ENCODE results near the gene ST6GAL1.

Gene ST6GAL1

DNA sequence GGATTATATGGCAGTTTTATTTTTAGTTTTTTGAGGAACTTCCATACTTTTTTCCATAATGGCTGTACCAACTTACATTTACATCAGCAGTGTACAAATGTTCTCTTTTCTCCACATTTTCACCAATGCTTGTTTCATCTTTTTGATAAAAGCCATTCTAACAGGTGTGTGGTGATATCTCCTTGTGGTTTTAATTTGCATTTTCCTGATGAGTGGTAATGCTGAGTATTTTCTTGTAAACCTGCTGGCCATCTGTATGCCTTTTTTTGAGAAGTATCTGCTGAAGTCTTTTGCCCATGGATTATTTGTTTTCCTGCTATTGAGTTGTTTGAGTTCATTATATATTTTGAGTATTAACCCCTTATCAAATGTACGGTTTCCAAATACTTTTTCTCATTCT, 158.4 kb downstream of the ST6GAL1 start:
- no peaks in the 10 kb centered on the region for H3K27me3 Mint-ChIP-seq (ENCODE audit: low read depth)
- no peak overlapping the region for H3K4me3 Mint-ChIP-seq
- H3K27ac Mint-ChIP-seq, result no peak overlapping the region
- peaks cover 50% of the 10 kb centered on the region for H3K9me3 Mint-ChIP-seq
- peaks cover 10% of the 10 kb centered on the region for H3K4me1 Mint-ChIP-seq
- peaks cover 8% of the 10 kb centered on the region for H3K36me3 Mint-ChIP-seq (ENCODE audit: low read depth)
- TF ChIP-seq, protein P1, sequence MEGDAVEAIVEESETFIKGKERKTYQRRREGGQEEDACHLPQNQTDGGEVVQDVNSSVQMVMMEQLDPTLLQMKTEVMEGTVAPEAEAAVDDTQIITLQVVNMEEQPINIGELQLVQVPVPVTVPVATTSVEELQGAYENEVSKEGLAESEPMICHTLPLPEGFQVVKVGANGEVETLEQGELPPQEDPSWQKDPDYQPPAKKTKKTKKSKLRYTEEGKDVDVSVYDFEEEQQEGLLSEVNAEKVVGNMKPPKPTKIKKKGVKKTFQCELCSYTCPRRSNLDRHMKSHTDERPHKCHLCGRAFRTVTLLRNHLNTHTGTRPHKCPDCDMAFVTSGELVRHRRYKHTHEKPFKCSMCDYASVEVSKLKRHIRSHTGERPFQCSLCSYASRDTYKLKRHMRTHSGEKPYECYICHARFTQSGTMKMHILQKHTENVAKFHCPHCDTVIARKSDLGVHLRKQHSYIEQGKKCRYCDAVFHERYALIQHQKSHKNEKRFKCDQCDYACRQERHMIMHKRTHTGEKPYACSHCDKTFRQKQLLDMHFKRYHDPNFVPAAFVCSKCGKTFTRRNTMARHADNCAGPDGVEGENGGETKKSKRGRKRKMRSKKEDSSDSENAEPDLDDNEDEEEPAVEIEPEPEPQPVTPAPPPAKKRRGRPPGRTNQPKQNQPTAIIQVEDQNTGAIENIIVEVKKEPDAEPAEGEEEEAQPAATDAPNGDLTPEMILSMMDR (IDR thresholded peaks at IDR 0.05; ENCODE audit: unreplicated experiment in 3 of 3), result no peak

DNA sequence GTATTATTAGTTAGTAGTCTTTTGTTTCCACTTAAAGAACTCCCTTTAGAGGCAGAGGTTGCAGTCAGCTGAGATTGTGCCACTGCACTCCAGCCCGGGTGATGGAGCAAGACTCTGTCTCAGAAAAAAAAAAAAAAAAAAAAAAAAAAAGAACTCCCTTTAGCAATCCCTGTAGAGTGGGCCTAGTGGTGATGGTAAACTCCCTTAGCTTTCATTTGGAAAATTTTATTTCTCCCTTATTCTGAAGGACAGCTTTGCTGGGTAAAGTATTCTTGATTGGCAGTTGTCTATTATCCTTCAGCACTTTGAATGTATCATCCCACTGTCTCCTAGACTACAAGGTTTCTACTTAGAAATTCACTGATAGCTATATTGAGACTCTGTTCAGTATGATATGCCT, 163.0 kb downstream of the ST6GAL1 start:
- no peak overlapping the region for H3K4me3 Mint-ChIP-seq
- peaks cover 65% of the 10 kb centered on the region for H3K9me3 Mint-ChIP-seq
- H3K27ac Mint-ChIP-seq, result no peak overlapping the region
- TF ChIP-seq, protein P1 (IDR thresholded peaks at IDR 0.05; ENCODE audit: unreplicated experiment in 3 of 3), result no peak
- H3K4me1 Mint-ChIP-seq, result peaks cover 1% of the 10 kb centered on the region
- no peaks in the 10 kb centered on the region for H3K27me3 Mint-ChIP-seq (ENCODE audit: low read depth)
- peaks cover 9% of the 10 kb centered on the region for H3K36me3 Mint-ChIP-seq (ENCODE audit: low read depth)

DNA sequence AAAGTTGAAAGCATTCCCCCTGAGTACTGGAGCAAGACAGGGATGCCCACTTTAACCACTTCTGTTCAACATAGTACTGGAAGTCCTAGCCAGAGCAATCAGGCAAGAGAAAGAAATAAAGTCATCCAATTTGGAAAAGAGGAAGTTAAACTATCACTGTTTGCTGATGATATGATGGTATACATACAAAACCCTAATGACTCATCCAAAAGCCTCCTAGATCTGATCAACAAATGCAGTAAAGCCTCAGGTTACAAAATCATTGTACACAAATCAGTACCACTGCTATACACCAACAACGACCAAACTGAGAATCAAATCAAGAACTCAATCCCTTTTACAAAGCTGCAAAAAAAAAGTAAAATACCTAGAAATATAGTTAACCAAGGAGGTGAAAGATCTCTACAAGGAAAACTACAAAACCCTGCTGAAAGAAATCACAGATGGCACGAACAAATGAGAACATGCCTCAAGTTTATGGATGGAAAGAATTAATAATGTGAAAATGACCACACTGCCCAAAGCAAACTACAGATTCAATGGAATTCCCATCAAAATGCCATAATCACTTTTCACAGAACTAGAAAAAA, 168.7 kb downstream of the ST6GAL1 start:
- no peak overlapping the region for H3K4me3 Mint-ChIP-seq
- TF ChIP-seq, protein P1 (IDR thresholded peaks at IDR 0.05; ENCODE audit: unreplicated experiment in 3 of 3), result no peak
- peaks cover 47% of the 10 kb centered on the region for H3K9me3 Mint-ChIP-seq
- peaks cover 12% of the 10 kb centered on the region for H3K4me1 Mint-ChIP-seq
- H3K27ac Mint-ChIP-seq, result no peak overlapping the region
- peaks cover 14% of the 10 kb centered on the region for H3K36me3 Mint-ChIP-seq (ENCODE audit: low read depth)
- H3K27me3 Mint-ChIP-seq (ENCODE audit: low read depth), result no peaks in the 10 kb centered on the region

DNA sequence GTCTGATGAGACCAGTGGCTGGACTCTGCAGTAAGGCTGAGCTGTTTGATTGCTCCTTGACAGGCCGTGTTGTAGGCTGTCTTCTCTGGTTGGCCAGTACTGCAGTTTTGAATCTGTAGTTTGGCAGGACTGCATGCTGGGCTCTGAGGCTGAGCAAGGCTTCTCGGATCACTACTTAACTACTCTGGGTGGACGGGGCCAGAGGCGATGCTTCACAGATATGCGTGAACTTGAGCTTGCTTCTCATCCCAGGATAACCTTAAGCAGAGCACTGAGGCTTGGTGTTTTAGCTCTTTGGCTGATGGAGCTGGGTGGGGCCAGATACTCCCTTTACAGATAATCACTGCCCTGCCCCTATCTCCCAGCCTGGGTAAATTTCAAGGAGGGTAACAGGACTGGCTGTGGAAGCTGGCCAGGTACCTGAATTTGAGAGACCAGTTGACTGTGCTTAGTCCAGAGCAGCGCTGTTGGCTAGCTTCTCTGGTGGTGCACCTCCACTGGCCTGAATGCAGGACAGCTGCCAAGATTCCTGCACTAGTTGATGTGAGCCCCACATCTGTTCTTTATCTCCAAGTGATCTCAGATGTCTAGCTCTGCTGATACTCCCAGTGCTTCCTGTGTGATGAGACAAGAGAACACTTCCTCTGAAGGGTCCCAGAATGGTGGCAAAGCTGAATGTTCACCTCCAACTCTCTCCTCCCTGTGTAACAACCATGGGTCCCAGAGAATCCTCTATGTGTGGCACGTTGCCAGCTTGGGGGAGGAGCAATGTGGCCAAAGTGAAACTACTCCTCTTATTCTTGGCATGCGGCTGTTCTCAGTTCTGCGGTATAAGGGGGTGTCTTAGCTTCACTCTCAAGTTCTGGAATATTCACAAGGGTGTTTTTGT, 171.1 kb downstream of the ST6GAL1 start:
- Mint-ChIP-seq H3K4me3 (peak overlapping the region; percentile 46 to 70 (median 70)), H3K36me3 (ENCODE audit: low read depth) (peaks cover 11% of the 10 kb centered on the region), H3K4me1 (peaks cover 12% of the 10 kb centered on the region), H3K9me3 (peaks cover 32% of the 10 kb centered on the region), H3K27me3 (ENCODE audit: low read depth) (no peaks in the 10 kb centered on the region), H3K27ac (peak overlapping the region; percentile 89 to 98 (median 96))
- TF ChIP-seq, protein P1 (IDR thresholded peaks at IDR 0.05; ENCODE audit: unreplicated experiment in 3 of 3), result no peak

DNA sequence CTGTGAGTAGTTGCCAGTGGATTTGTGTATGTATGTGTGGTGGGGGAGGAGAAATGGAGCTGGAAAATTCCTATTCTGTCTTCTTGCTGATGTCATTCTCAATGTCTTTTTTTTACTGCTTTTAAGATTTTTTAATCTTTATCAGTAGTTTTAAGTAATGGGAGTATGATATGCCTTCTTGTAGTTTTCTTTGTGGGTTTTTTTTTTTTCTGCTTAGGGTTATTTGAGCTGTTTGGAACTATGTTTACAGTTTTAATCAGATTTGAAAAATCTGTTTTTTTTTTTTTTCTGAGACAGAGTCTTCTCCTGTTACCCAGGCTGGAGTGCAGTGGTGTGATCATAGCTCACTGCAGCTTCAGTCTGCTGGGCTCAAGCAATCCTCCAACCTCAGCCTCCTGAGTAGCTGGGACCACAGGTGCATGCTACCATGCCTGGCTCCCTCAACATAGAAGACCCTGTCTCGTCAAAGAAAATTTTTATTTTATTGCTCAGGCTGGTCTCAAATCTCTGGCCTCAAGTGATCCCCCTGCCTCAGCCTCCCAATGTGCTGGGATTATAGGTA, 171.8 kb downstream of the ST6GAL1 start:
- TF ChIP-seq, protein P1 (IDR thresholded peaks at IDR 0.05; ENCODE audit: unreplicated experiment in 3 of 3), result no peak
- peaks cover 10% of the 10 kb centered on the region for H3K36me3 Mint-ChIP-seq (ENCODE audit: low read depth)
- H3K9me3 Mint-ChIP-seq, result peaks cover 26% of the 10 kb centered on the region
- H3K27ac Mint-ChIP-seq, result peak overlapping the region; percentile 89 to 98 (median 96)
- H3K27me3 Mint-ChIP-seq (ENCODE audit: low read depth), result no peaks in the 10 kb centered on the region
- peak overlapping the region; percentile 46 to 70 (median 70) for H3K4me3 Mint-ChIP-seq
- peaks cover 12% of the 10 kb centered on the region for H3K4me1 Mint-ChIP-seq

Data from nephron (organoid).